Activated naive CD8-positive, alpha-beta T cell treated with anti-CD3 and anti-CD28 coated beads, Interleukin-2, amount 10 ng/mL, durations not matched to agents 7 days and 5 days (primary cell): Measurements from ENCODE around the gene SPEN. TPM values are rescaled to one million over a fixed set of nuclear protein-coding genes. Genes with fewer than 3 reads are reported as not detected.
"Not testable (repeated sequence)": the region's sequence is repeated elsewhere in the genome, so short reads cannot be mapped to it uniquely, and the experiment has no call there.

ENCODE experiments used
- ATAC-seq: fragments of 150-1000 bp; cut with Tn5 transposase; one replicate; pipeline ENCODE4 v1.10.0; 2021; ENCODE audit warnings: low read depth, moderate library complexity
- POLR2A ChIA-PET: fragments of 350-600 bp; sonication (Branson Sonifier 250); formaldehyde crosslinking; loops from one replicate; lab custom pipeline; 2021; ENCODE audit warnings: antibody characterized with exemption; lab: Charles Lee
- DNase-seq: peaks from one replicate; pipeline ENCODE4 v3.0.0; 2021
- H3K27ac Mint-ChIP-seq: one replicate; pipeline ENCODE4 v1.8.0; 2022; ENCODE audit warnings: mild to moderate bottlenecking, mixed read lengths
- H3K27me3 Mint-ChIP-seq: one replicate; pipeline ENCODE4 v1.8.0; 2022; ENCODE audit warnings: mild to moderate bottlenecking, moderate library complexity, mixed read lengths
- H3K36me3 Mint-ChIP-seq: one replicate; pipeline ENCODE4 v1.8.0; 2021; ENCODE audit warnings: mild to moderate bottlenecking, mixed read lengths
- H3K4me1 Mint-ChIP-seq: one replicate; pipeline ENCODE4 v1.8.0; 2021; ENCODE audit warnings: mixed read lengths
- H3K4me3 Mint-ChIP-seq: one replicate; pipeline ENCODE4 v1.8.0; 2022; ENCODE audit warnings: mild to moderate bottlenecking, moderate library complexity, mixed read lengths
- H3K9me3 Mint-ChIP-seq: one replicate; pipeline ENCODE4 v1.8.0; 2021; ENCODE audit warnings: mixed read lengths
- total RNA-seq, 2 experiments: library from RNA; stranded (reverse); gene quantifications; one replicate each; pipeline ENCODE4 v1.2.3, GENCODE V29; 2021

SPEN gene
- total RNA-seq, 2 experiments from 2014 or later = 68.8 to 69.8 TPM

DNA sequence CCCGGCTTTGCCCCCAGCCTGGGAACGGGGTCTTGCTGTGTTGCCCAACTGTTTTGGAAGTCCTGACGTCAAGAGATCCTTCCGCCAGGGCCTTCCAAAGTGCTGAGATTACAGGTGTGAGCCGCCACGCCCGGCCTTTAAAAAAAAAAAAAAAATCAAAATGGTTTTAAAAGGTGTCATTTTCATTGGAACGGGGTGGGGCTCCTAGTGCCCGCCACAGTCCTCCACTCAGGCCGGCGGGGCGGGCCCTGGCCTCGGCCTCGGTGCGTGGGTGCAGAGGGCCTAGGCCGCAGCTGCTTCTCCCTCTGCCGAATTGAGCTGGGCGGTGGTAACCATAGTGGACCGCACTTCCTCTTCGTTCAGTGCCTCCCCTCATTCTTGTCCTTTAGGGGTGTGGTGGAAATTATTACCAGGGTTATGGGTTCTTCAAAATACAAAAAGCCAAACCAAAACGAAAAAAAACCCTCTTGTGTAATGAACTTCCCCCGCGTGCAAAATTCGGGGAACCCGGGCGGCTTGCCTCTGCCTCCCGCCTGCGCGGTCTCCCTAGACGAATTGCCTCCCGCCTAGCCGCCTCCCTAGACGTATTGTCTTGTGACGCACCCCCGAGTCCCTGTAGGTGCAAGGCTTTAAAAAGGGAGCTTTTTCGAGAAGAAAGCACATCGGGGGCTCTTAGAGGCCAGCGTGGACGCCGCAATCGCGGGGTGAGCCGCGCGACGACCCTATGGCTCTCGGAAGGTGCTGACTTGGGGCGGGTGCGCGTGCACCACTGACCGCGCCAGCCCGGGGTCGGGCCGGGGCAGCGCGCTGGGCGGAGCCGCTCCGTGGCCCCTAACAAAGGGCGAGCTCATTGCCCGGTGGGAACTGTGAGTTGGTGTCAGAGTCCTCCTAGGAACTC, 10.5 kb upstream of the SPEN start:
- no peaks in the 10 kb centered on the region for H3K27me3 Mint-ChIP-seq
- no peaks in the 10 kb centered on the region for H3K9me3 Mint-ChIP-seq
- peak overlapping the region; percentile 99 for H3K27ac Mint-ChIP-seq
- ATAC-seq (no peak), DNase-seq (peak; percentile 64)
- peaks cover 20% of the 10 kb centered on the region for H3K4me1 Mint-ChIP-seq
- POLR2A ChIA-PET = interaction anchor here (0.7 to 4.2 kb wide), 6 partner anchors 11 to 1068 kb away, joined by 3 to 105 read pairs (median 3); partner anchors contain the start of genes SPEN and ZBTB17
- peak overlapping the region; percentile 93 for H3K4me3 Mint-ChIP-seq
- peaks cover 3% of the 10 kb centered on the region for H3K36me3 Mint-ChIP-seq

DNA sequence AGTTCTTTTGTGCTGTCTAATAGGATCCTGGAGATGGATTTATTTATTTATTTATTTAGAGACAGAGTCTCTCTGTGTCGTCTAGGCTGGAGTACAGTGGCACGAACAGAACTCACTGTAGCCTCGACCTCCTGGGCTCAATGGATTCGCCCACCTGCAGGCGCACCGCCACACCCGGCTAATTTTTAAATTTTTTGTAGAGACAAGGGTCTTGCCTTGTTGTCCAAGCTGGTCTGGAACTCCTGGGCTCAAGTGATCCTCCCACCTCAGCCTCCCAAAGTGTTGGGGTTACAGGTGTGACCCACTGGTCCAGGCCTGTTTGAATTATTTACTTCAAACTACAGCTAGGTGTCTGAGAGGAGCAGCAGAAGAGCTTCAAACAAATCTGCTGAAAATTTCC, 9.6 kb upstream of the SPEN start:
- DNase-seq (no peak), ATAC-seq (no peak)
- POLR2A ChIA-PET = interaction anchor here (1.6 to 4.2 kb wide), 2 partner anchors 10 to 77 kb away, joined by 7 to 105 read pairs; partner anchors contain the start of gene SPEN
- Mint-ChIP-seq H3K4me3 (peak overlapping the region; percentile 93), H3K27ac (peak overlapping the region; percentile 48), H3K36me3 (peaks cover 3% of the 10 kb centered on the region), H3K9me3 (no peaks in the 10 kb centered on the region), H3K4me1 (peaks cover 20% of the 10 kb centered on the region), H3K27me3 (no peaks in the 10 kb centered on the region)

DNA sequence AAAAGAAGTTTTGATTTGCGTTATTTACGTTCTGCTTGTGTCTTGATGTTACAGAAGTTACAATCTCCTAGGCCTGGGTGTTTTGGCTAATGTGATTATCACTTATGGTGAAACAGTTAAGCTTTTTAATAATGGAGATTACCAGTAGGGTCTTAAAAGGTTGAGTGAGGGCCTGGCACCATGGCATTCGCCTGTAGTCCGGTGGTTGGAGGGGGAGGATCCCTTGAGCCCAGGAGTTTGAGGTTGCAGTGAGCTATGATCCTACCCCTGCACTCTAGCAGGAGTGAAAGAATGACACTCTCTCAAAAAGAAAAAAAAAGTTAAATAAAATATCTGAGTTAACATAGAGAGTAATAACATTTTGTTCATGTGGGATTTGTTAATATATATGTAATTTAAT, 8.8 kb upstream of the SPEN start:
- POLR2A ChIA-PET = interaction anchor here (4.2 kb wide), 1 partner anchor 9 kb away, joined by 105 read pairs; the partner anchor contains the start of gene SPEN
- no peak for ATAC-seq
- Mint-ChIP-seq H3K4me1 (peaks cover 17% of the 10 kb centered on the region), H3K27ac (no peak overlapping the region), H3K4me3 (no peak overlapping the region), H3K9me3 (no peaks in the 10 kb centered on the region), H3K36me3 (no peaks in the 10 kb centered on the region), H3K27me3 (no peaks in the 10 kb centered on the region)
- peak; percentile 12 for DNase-seq

DNA sequence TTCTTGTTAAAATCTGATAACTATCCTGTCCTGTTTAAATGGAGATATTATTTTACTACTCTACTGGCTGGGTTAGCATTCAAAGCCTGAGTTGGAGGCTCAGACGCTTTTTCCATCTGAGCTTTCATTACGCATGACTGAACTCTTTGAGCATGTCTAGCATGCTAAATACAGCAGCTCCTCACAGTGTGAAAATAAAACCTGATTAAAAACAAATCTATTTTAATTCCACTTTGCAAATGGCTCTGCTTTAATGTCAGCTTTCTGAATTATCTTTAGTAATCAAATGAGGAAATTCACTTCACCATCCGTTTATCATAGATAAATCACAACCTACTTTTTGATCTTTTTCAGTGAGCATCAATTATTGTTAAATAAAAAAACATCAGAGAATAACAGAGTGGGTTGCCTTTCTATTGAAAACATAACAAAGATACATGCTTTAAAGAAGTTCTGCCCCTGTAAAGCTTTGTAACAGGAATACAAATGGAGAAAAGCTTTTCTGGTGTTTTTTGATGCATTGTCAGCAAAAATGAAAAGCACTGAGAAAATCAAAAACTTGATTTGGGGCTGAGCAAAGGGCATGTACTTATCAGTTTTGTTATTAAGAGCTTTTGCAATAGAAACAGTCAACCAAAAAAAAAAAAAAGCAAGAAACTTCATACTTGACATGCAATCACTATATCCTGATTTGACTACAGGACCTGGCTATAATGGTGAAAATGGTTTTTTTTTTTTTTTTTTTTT, 3.5 kb upstream of the SPEN start:
- peaks cover 17% of the 10 kb centered on the region for H3K4me1 Mint-ChIP-seq
- H3K27me3 Mint-ChIP-seq = no peaks in the 10 kb centered on the region
- H3K9me3 Mint-ChIP-seq = no peaks in the 10 kb centered on the region
- H3K27ac Mint-ChIP-seq = no peak overlapping the region
- no peak for ATAC-seq
- peaks cover 1% of the 10 kb centered on the region for H3K36me3 Mint-ChIP-seq
- no peak overlapping the region for H3K4me3 Mint-ChIP-seq
- POLR2A ChIA-PET = interaction anchor here (0.6 to 1.8 kb wide), 4 partner anchors 8 to 231 kb away, joined by 3 to 17 read pairs (median 6); no protein-coding TSS in a partner anchor
- DNase-seq = no peak

DNA sequence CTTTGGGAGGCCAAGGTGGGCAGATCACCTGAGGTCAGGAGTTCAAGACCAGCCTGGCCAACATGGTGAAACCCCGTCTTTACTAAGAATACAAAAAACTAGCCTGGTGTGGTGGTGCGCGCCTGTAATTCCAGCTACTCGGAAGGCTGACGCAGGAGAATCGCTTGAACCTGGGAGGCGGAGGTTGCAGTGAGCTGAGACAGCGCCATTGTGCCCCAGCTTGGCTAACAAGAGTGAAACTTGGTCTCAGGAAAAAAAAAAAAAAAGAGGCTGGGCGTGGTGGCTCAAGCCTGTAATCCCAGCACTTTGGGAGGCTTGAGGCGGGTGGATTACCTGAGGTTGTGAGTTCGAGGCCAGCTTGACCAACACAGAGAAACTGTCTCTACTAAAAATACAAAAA, 1.5 kb upstream of the SPEN start:
- H3K9me3 Mint-ChIP-seq, ATAC-seq, DNase-seq, H3K36me3 Mint-ChIP-seq, H3K27me3 Mint-ChIP-seq: not testable (repeated sequence)
- H3K27ac Mint-ChIP-seq = peak overlapping the region; percentile 56
- POLR2A ChIA-PET = interaction anchor here (1.0 to 6.8 kb wide), 4 partner anchors 9 to 130 kb away, joined by 5 to 159 read pairs (median 60); partner anchors contain the start of gene ZBTB17
- H3K4me3 Mint-ChIP-seq = peak overlapping the region; percentile 96
- H3K4me1 Mint-ChIP-seq = peaks cover 29% of the 10 kb centered on the region

DNA sequence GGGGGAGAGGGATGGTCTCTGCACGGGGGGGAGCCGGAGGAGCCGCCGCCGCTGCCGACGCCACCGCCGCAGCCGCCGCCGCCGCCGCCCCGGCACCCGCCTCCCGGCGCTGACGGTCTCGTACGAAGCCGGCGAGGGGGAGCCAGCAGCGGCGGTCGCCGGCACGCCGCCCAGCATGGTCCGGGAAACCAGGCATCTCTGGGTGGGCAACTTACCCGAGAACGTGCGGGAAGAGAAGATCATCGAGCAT, 311 bp downstream of the SPEN start:
- Mint-ChIP-seq H3K27me3 (no peaks in the 10 kb centered on the region), H3K9me3 (no peaks in the 10 kb centered on the region), H3K4me1 (peaks cover 42% of the 10 kb centered on the region), H3K4me3 (peak overlapping the region; percentile 73), H3K27ac (peak overlapping the region; percentile 84), H3K36me3 (peaks cover 3% of the 10 kb centered on the region)
- ATAC-seq (no peak), DNase-seq (no peak)
- POLR2A ChIA-PET = interaction anchor here (0.8 to 6.8 kb wide), 12 partner anchors 10 to 501 kb away, joined by 3 to 159 read pairs (median 4); partner anchors contain the start of gene ZBTB17

DNA sequence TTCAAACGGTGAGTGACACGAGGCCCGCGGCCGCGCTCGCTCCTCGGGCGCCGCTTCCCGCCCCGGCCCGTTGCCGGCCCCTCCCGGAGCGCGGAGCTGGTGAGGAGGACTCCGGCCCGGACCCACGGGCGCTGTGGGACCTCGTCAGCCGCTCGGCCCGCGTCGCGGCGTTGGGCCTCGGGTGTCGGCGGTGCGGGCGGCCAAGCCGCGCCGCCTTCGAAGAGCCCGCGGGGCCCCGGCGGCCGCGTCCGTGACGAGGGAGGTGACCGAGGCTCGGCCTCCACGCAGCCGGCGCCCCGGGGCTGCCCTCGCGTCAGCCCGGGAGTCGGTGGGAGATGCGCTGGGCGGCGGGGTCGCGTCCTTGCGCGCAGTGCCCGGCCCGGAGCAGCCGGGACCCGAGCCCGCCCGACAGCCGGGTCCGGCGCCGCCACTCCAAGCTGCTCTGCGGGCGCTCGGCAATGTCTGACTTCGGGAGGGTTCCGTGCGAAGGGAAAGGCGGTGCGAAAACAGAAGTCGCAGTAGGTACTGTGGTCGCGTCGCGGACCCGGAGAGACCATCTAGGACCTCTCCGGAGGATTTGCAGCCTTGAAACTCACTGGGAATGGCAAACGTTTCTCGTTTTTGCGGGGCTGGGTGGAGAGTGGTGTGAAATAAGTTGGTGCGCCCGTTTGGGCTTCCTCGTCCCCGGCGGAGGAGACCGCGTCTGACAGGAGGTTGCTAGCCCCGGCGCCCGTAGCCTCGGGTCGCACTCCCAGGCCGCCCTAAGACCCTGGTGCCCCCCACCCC, 829 bp downstream of the SPEN start:
- POLR2A ChIA-PET = interaction anchor here (0.6 to 6.8 kb wide), 7 partner anchors 10 to 868 kb away, joined by 3 to 159 read pairs (median 6); partner anchors contain the start of gene ZBTB17
- H3K9me3 Mint-ChIP-seq = no peaks in the 10 kb centered on the region

DNA sequence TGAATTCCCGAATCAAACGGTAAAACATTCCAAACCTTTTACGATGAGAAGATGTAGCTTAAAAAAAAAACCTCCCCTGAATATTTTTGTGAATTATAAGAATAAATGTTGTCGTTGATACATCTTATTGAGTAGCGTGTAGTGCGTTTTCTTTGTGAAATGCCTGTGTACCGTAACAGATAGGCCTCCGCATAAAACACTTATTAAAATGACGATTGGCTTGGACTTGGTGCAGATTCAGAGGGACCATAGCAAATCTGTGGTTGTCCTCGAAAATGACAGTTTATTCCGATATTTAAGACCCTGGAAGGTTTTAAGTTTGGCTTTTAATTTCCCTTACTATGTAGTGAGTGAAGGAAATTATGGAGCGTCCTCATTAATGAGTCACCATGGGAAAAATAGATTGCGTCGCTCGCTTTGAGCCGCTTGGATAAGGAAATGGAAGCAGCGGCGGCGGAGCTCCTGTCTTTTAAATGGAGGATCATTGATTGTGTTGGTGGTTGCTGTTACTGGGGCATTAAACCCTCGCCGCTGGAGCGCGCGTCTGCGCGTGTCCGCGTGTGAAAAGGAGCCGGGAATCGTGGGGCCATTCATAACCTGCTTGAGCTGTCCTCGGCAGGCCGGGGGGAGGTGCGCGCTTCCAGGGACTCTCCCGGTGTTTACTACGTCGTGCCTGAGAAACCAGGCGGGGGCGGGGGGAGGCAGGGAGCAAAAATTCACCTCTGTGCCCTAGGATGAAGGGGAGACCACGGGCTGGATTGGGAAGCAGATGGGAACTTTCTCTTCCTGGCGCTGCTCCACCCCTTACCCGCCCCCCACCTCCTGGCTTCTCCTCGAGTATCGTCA, 1.6 kb downstream of the SPEN start:
- Mint-ChIP-seq H3K4me1 (peaks cover 38% of the 10 kb centered on the region), H3K36me3 (peaks cover 3% of the 10 kb centered on the region), H3K27ac (peak overlapping the region; percentile 97), H3K9me3 (no peaks in the 10 kb centered on the region), H3K27me3 (no peaks in the 10 kb centered on the region), H3K4me3 (peak overlapping the region; percentile 98)
- POLR2A ChIA-PET = interaction anchor here (0.6 to 6.8 kb wide), 4 partner anchors 9 to 867 kb away, joined by 3 to 159 read pairs (median 55); no protein-coding TSS in a partner anchor
- DNase-seq (peak; percentile 69), ATAC-seq (no peak)

More for the DNA sequence above, 829 bp downstream of the SPEN start:
- peak; percentile 17 for ATAC-seq
- DNase-seq = peak; percentile 75
- H3K36me3 Mint-ChIP-seq = peaks cover 3% of the 10 kb centered on the region
- peaks cover 42% of the 10 kb centered on the region for H3K4me1 Mint-ChIP-seq
- H3K27ac Mint-ChIP-seq = peak overlapping the region; percentile 97
- H3K27me3 Mint-ChIP-seq = no peaks in the 10 kb centered on the region
- H3K4me3 Mint-ChIP-seq = peak overlapping the region; percentile 98

DNA sequence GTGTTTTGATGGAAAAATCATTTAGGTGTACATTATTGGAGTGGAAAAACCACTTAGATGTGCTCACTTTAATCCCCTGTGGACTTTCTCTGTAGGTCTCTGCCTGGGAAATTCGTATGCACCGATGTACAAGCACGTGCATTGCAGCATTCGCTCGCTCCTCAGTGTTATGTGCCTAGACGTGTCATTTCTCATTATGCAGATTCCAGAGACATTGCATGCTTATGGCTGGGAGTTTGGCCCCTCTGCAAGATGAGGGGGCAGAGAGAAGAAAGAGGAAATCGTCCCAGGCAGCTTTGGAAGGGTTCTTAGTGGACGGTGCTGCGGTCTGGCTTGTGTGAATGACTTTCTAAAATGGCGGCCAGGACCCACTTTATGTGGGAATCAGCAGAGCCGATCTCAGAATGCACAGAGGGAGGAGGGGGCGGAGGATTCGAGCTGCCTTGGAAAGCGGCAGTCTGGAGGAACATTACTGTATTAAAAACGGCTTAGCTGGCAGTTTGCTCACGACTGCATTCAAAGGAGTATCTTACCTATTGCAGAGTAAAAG, 2.3 kb downstream of the SPEN start:
- POLR2A ChIA-PET = interaction anchor here (1.1 to 6.8 kb wide), 3 partner anchors 8 to 18 kb away, joined by 3 to 159 read pairs (median 105); no protein-coding TSS in a partner anchor
- Mint-ChIP-seq H3K36me3 (peaks cover 3% of the 10 kb centered on the region), H3K27ac (peak overlapping the region; percentile 97), H3K9me3 (no peaks in the 10 kb centered on the region), H3K27me3 (no peaks in the 10 kb centered on the region), H3K4me3 (peak overlapping the region; percentile 98), H3K4me1 (peaks cover 40% of the 10 kb centered on the region)
- ATAC-seq (no peak), DNase-seq (peak; percentile 40)

DNA sequence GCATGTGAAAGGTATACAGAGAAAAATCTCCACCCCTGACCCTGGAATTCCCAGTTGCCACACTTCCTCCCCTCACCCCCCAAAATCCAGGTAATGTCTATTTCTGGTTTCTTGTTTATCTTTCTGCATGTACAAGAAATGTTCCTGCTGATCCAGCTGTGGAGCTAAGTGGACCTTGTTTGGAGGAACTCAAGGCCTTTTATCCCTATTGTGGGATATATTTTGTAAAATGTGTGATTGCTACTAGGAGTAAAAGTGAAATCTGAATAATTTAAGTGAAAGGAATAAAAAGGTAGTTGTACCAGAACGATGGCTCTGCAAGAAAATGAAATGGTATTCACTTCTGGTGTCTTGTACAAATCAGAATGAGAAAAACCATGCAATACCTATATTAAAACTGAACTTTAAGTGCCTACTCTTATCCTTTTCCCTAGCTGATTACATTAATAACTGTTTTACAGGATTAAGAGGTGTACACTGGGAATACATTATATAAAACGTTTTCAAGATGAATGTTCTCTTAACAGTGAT, 3.0 kb downstream of the SPEN start:
- no peak overlapping the region for H3K27ac Mint-ChIP-seq
- POLR2A ChIA-PET = interaction anchor here (0.9 to 6.8 kb wide), 2 partner anchors 18 to 100 kb away, joined by 3 to 159 read pairs; no protein-coding TSS in a partner anchor
- no peaks in the 10 kb centered on the region for H3K9me3 Mint-ChIP-seq
- H3K36me3 Mint-ChIP-seq = peaks cover 1% of the 10 kb centered on the region
- DNase-seq (no peak), ATAC-seq (no peak)
- H3K27me3 Mint-ChIP-seq = no peaks in the 10 kb centered on the region
- peak overlapping the region; percentile 65 for H3K4me3 Mint-ChIP-seq
- H3K4me1 Mint-ChIP-seq = peaks cover 34% of the 10 kb centered on the region

DNA sequence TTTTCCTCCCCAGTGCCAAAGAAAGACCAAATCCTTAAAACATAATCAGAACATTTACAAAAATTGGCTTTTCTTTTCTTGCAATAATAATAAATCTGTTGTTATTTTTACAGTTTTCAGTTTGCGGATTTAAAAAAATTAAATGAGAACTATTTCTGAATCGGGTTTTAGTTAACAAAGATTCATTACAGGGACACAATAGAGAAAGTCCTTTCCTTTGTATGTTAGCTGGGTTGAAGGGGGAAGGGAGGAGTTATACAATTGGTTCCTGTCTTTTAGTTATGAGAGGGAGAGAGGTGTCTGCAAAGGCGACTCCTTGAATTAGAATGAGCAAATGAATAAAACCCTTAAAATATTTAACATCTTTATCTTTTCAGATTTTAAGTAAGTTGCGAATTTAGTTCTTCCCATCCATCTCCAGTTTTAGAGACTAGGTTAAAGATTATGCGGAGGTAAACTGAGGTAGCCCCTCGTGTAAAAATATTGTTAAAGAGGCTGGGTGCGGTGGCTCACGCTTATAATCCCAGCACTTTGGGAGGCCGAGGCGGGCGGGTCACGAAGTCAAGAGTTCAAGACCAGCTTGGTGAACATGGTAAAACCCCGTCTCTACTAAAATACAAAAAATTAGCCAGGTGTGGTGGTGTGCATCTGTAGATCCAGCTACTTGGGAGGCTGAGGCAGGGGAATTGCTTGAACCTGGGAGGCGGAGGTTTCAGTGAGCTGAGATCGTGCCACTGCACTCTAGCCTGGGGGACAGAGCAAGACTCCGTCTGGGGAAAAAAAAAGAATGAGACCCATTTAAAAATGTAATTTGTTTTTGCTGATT, 3.9 kb downstream of the SPEN start:
- no peak overlapping the region for H3K27ac Mint-ChIP-seq
- no peaks in the 10 kb centered on the region for H3K9me3 Mint-ChIP-seq
- H3K4me3 Mint-ChIP-seq = peak overlapping the region; percentile 47

More for the DNA sequence above, 3.9 kb downstream of the SPEN start:
- DNase-seq = no peak
- Mint-ChIP-seq H3K36me3 (peaks cover 1% of the 10 kb centered on the region), H3K27me3 (no peaks in the 10 kb centered on the region), H3K4me1 (peaks cover 28% of the 10 kb centered on the region)
- POLR2A ChIA-PET = interaction anchor here (0.9 to 6.8 kb wide), 2 partner anchors 19 to 99 kb away, joined by 3 to 159 read pairs; no protein-coding TSS in a partner anchor
- ATAC-seq = no peak
